Gastroesophageal sphincter (tissue), 4 donors: ENCODE measurements around the gene SPDYE1. TPM values are rescaled to one million over a fixed set of nuclear protein-coding genes. Genes with fewer than 3 reads are reported as not detected.
"Not testable (repeated sequence)": the region's sequence is repeated elsewhere in the genome, so short reads cannot be mapped to it uniquely, and the experiment has no call there.

ENCODE experiments used
- ATAC-seq: fragments of 150-250 bp; one replicate; pipeline ENCODE4 v1.9.1; 2016; ENCODE audit warnings: mild to moderate bottlenecking, moderate library complexity
- H3K27ac ChIP-seq, 4 donors: fragments of 200-600 bp; sonication (generic) in 3 of 4; 1 replicate in 3 of 4; 2 replicates in 1 of 4; pipeline ENCODE4 v1.5.1; 2016 to 2019
- H3K27me3 ChIP-seq: fragments of 200-600 bp; sonication (generic); one replicate; pipeline ENCODE4 v1.5.1; 2019
- H3K36me3 ChIP-seq, 2 donors: fragments of 200-600 bp; sonication (generic); one replicate each; pipeline ENCODE4 v1.5.1; 2019; ENCODE audit warnings: control low read depth in 1 of 2
- H3K4me1 ChIP-seq, 3 donors: fragments of 200-600 bp; sonication (generic); 1 replicate in 2 of 3; 2 replicates in 1 of 3; pipeline ENCODE4 v1.5.1; 2016 to 2019; ENCODE audit warnings: control low read depth in 2 of 3
- H3K4me3 ChIP-seq, 2 donors: fragments of 200-600 bp; sonication (generic); one replicate each; pipeline ENCODE4 v1.5.1; 2019; ENCODE audit warnings: mild to moderate bottlenecking in 1 of 2, moderate library complexity in 1 of 2
- H3K9me3 ChIP-seq, 3 donors: fragments of 200-600 bp; sonication (generic); one replicate each; pipeline ENCODE4 v1.5.1; 2017 to 2019; ENCODE audit warnings: control low read depth in 2 of 3
- POLR2A ChIP-seq, 2 donors: fragments of 450-650 bp; IDR thresholded peaks; one replicate each; pipeline ENCODE4 v1.6.1; 2017; ENCODE audit warnings: antibody characterized with exemption in 2 of 2, mild to moderate bottlenecking in 2 of 2, moderate library complexity in 1 of 2
- POLR2AphosphoS5 ChIP-seq: sonication (generic); formaldehyde crosslinking; IDR thresholded peaks from one replicate; pipeline ENCODE4 v1.6.1; 2017; ENCODE audit warnings: antibody characterized with exemption
- WGBS, 2 donors: methylation state at CpG; one replicate each; pipeline ENCODE4 v1.1.5; 2018; ENCODE audit warnings: low coverage in 1 of 2; 5-methylcytosine and 5-hydroxymethylcytosine counted together
- total RNA-seq, 4 donors: library from RNA; depleted of rRNA; stranded (reverse); fragments of >200 nt; gene quantifications; one replicate each; pipeline ENCODE4 v1.1.0, GENCODE V29; 2016
- TF ChIP-seq, protein P1 (sequence below), 4 experiments: fragments of 200-600 bp in 2 of 4; fragments of 450-650 bp in 2 of 4; sonication (generic) in 1 of 4; IDR thresholded peaks; one replicate each; pipeline ENCODE4 v1.5.1; 2017 to 2019; ENCODE audit warnings: antibody characterized with exemption in 4 of 4, mild to moderate bottlenecking in 2 of 4, moderate library complexity in 2 of 4

Gene SPDYE1
- total RNA-seq, 4 donors from 2014 or later: not detected

DNA sequence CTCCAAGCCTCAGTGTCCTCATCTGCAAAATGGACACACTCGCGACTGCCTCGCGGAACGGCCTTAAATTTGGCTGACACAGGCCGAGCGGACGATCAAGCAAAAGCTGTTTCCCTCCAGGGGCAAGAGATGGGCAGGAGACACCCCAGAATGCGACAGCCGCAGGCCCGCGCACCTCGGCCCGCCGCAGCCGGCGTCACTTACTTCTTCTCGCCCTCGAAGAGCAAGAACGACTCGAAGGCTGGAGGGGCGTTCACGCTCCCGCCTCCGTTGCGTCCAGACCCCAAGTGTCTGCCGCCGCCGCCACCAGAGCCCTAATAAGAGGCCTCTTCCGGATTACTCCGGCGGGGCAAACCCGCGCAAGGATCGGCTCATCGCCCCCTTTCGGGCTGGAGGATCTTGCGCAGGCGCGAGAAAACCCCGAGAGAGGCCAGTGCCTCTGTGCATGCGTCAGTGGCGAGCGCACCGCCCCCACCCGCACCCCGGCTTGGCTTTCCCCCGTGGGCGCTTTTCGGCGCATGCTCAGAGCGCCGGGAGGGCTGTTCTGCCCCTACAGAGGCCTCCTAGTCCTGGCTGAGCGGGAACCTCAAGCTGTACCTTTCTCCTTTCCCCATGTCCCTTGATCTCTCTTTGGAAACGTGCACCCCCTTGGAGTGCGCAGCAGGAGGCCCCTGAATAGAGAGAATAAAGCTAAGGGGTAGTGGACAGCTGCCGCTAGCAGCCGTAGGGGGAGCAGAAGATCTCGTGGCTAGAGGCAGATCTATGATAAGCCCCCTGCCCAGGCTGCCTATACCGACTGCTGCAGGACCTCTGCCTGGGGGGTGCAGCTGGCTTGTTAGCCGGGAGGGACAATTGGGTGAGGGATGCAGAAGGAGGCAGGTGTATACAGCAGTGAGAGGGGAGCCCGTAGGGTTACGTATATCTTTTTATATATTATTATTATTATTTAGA lies 21.4 kb downstream of the SPDYE1 start:
- WGBS, 2 donors: 0% methylated on average over 11 of the region's 63 CpGs; no CpG with 5 or more reads in 1 of the 2 donors
- Histone ChIP-seq H3K4me3 (peak overlapping the region; percentile 57 to 70), H3K27ac (peak overlapping the region; percentile 13 to 90 (median 86)), H3K36me3 (peaks cover 0 to 16% of the 10 kb centered on the region in 2 donors), H3K4me1 (peaks cover 0 to 24% (median 0%) of the 10 kb centered on the region in 3 donors)
- H3K27me3 ChIP-seq, H3K9me3 ChIP-seq: not testable (repeated sequence)
- peak; percentile 54 for TF ChIP-seq POLR2AphosphoS5
- TF ChIP-seq POLR2A (IDR thresholded peaks at IDR 0.05): peak; percentile 52 to 65
- TF ChIP-seq, protein P1, sequence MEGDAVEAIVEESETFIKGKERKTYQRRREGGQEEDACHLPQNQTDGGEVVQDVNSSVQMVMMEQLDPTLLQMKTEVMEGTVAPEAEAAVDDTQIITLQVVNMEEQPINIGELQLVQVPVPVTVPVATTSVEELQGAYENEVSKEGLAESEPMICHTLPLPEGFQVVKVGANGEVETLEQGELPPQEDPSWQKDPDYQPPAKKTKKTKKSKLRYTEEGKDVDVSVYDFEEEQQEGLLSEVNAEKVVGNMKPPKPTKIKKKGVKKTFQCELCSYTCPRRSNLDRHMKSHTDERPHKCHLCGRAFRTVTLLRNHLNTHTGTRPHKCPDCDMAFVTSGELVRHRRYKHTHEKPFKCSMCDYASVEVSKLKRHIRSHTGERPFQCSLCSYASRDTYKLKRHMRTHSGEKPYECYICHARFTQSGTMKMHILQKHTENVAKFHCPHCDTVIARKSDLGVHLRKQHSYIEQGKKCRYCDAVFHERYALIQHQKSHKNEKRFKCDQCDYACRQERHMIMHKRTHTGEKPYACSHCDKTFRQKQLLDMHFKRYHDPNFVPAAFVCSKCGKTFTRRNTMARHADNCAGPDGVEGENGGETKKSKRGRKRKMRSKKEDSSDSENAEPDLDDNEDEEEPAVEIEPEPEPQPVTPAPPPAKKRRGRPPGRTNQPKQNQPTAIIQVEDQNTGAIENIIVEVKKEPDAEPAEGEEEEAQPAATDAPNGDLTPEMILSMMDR (IDR thresholded peaks at IDR 0.05): peak in 3 of 4 experiments; percentile 58 to 82 (median 70)
- ATAC-seq: peak; percentile 99

DNA sequence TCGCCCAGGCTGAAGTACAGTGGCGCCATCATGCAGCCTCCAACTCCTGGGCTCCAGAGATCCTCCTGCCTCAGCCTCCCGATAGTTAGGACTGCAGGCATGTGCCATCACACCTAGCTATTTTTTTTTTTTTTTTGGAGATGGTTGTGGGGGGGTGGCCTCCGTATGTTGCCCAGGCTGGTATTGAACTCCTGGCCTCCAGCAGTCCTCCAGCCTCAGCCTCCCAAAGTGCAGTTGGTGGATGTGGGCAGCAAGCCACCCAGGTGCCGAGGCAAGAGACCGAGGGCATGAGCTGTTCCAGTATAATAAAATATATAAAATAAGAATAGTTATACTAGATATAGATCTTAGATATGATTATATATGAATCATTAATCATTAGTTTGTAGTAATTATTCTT lies 22.1 kb downstream of the SPDYE1 start:
- not testable (repeated sequence) for H3K27me3 ChIP-seq, H3K36me3 ChIP-seq, H3K4me3 ChIP-seq, H3K9me3 ChIP-seq, ATAC-seq
- Histone ChIP-seq H3K27ac (peak overlapping the region in 3 of 4 donors; percentile 13 to 87 (median 85)), H3K4me1 (peaks cover 0 to 24% (median 0%) of the 10 kb centered on the region in 3 donors)
- 60 to 80% methylated on average over 1 to 2 of the region's 6 CpGs for WGBS, 2 donors

DNA sequence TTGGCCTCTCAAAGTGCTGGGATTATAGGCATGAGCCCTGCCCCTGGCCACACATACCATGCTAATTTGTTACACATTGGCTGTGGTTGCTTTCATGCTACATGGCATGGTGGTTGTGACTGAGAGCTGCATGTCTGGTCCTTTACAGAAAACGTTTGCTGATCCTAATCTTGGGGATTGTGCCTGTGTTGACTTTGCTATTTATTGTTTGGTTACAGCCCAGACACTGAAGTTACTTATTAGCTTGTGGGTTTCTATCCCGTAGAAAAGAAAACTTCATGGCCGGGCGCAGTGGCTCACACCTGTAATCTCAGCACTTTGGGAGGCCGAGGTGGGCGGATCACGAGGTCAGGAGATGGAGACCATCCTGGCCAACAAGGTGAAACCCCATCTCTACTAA lies 24.4 kb downstream of the SPDYE1 start:
- H3K9me3 ChIP-seq, H3K27me3 ChIP-seq, H3K4me3 ChIP-seq, ATAC-seq, H3K27ac ChIP-seq, H3K36me3 ChIP-seq: not testable (repeated sequence)
- WGBS, 2 donors: no CpG with 5 or more reads among the region's 7 CpGs
- peaks cover 0 to 22% (median 0%) of the 10 kb centered on the region in 3 donors for H3K4me1 ChIP-seq

DNA sequence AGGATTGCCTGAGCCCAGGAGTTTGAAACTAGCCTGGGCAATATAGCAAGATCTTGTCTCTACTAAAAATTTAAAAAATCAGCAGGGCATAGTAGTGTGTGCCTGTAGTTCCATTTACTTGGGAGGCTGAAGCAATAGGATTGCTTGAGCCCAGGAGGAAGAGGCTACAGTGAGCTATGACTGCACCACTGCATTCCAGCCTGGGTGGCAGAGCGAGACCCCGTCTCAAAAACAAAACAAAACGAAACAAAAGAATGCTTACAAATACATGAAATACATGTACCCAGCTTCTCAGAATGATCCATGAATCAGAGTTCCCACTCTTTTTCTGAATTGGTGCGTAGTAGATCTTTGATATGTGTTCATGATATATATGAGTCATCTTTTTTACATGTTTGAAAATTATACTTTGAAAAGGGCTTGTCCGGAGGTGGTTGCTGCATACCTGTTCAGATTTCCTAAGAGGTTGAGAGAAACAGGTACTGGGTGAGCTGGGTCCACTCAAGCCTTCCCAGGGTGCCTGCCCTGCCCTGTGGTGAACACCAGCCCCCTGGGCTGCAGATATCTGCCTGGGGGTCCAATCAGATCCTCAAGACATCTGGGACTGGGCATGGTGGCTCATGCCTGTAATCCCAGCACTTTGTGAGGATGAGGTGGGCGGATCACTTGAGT lies 25.2 kb downstream of the SPDYE1 start:
- whole genome bisulfite sequencing, 2 donors: 81 to 92% methylated on average over 2 to 5 of the region's 6 CpGs
- H3K27me3 ChIP-seq, H3K4me3 ChIP-seq, ATAC-seq, H3K27ac ChIP-seq, H3K36me3 ChIP-seq, H3K9me3 ChIP-seq: not testable (repeated sequence)
- H3K4me1 ChIP-seq: peaks cover 0 to 13% (median 0%) of the 10 kb centered on the region in 3 donors

DNA sequence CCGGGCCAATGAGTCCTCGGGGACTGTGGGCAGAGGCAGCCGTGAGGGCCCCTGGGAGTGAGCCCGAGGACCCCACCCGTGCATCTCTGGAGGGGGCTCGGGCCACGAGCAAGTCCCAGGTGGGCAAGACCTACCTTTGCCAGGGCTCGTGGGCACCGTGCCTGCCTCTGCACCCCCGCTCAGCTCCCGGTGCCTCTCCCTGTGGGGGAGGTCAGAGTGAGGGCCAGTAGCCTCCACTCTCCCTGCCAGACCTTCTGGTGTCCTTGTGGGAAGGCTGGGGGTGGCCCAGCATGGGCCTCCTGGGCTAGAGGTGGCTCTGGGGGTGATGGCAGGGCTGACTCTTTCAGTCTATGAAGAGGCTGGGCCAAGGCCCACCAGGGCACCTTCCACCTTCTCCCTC lies 31.7 kb downstream of the SPDYE1 start:
- not testable (repeated sequence) for H3K4me1 ChIP-seq, H3K4me3 ChIP-seq, H3K27me3 ChIP-seq, H3K9me3 ChIP-seq, H3K27ac ChIP-seq, ATAC-seq, H3K36me3 ChIP-seq
- no CpG with 5 or more reads among the region's 11 CpGs for WGBS, 2 donors

DNA sequence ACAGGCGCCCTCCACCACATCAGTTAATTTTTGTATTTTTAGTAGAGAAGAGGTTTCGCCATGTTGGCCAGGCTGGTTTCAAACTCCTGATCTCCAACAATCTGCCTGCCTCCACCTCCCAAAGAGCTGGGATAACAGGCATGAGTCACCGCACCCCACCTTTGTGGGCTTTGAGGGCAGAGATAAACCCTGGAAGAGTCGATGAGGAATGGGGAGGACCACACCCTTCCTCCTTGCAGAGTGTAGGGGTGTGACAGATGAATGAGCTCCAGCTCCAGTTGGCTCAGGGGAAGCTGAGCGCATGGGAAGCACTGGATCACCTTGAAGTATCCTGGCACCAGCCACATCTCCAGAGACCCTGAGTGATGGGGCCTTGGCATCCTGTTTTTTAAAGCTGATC lies 32.3 kb downstream of the SPDYE1 start:
- not testable (repeated sequence) for H3K4me3 ChIP-seq, ATAC-seq, H3K36me3 ChIP-seq, H3K9me3 ChIP-seq, H3K4me1 ChIP-seq, H3K27ac ChIP-seq, H3K27me3 ChIP-seq
- no CpG with 5 or more reads among the region's 5 CpGs for WGBS, 2 donors

DNA sequence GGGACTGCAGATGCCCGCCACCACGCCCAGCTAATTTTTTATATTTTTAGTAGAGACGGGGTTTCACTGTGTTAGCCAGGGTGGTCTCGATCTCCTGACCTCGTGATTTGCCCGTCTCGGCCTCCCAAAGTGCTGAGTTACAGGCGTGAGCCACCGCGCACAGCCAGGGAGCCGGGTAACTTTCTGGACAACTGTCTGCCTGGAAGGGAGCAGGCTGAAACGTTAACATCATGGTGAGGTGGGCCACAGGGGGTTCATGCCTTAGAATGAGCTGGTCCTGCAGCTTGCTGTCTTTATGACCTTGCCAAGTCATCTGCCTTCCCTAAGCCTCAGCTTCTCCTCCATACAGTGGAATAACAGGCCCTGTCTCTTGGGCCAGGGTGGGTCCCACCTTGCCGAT lies 33.6 kb downstream of the SPDYE1 start:
- H3K27ac ChIP-seq, ATAC-seq: not testable (repeated sequence)
- no CpG with 5 or more reads among the region's 13 CpGs for WGBS, 2 donors

DNA sequence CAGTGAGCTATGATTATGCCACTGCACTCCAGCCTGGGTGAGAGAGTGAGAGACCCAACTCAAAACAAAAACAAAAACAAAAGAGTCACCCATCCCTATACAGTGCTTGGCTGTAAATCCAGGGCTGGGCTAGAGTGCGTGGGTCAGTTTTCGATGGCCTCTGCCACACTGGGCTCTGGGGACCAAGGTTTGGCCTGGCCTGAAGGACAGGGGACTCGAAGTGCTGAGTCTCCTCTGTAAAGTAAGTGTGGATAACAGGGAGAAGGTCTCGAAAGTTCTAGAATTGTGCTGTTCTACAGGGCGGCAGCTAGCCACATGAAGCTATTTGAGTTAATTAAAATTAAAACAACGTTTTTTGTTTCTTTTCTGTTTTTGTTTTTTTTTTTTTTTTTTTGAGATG lies 34.3 kb downstream of the SPDYE1 start:
- ATAC-seq, H3K9me3 ChIP-seq, H3K4me3 ChIP-seq, H3K36me3 ChIP-seq, H3K27ac ChIP-seq, H3K27me3 ChIP-seq, H3K4me1 ChIP-seq: not testable (repeated sequence)
- WGBS, 2 donors: 79 to 94% methylated on average over 3 to 5 of the region's 6 CpGs

More for the DNA sequence above, 33.6 kb downstream of the SPDYE1 start:
- H3K36me3 ChIP-seq, H3K27me3 ChIP-seq, H3K9me3 ChIP-seq, H3K4me3 ChIP-seq, H3K4me1 ChIP-seq: not testable (repeated sequence)

DNA sequence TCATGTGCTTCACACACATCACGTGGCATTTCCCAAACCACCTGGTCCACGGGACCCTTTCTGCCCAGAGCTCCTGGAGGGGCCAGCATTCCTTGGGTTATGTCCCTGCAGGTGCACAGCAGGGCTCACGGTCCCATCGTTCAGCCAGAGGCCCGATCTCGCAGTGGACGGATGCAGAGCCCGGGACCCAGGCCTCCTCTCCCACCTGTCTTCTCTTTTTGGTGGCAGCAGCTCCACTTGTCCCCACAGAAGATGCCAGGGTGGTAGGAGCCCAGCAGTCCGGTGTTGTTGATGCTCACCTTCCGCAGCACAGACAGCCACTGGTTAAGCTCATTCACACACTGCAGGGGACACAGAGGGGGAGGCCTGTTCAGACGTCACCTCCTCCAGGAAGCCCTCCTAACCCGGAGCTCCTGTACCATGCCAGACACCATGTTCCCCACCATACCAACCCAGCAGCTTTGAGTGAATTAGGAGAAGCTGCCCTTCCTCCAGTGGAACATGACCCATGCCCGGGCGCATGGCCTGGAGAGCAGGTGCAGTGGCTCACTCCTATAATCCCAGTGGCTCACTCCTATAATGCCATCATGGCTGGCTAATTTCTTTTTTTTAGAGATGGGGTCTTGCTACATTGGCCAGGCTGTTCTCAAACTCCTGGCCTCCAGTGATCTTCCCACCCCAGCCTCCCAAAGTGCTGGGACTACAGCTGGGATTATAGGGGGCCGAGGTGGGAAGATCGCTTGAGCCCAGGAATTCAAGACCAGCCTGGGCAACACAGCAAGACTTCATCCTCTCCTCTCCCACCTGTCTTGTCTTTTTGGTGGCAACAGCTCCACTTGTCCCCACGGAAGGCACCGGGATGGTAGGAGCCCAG lies 36.5 kb downstream of the SPDYE1 start:
- ATAC-seq, H3K27me3 ChIP-seq, H3K36me3 ChIP-seq, H3K4me3 ChIP-seq, H3K27ac ChIP-seq, H3K9me3 ChIP-seq, H3K4me1 ChIP-seq: not testable (repeated sequence)
- 100% methylated on average over 1 of the region's 18 CpGs for WGBS, 2 donors

DNA sequence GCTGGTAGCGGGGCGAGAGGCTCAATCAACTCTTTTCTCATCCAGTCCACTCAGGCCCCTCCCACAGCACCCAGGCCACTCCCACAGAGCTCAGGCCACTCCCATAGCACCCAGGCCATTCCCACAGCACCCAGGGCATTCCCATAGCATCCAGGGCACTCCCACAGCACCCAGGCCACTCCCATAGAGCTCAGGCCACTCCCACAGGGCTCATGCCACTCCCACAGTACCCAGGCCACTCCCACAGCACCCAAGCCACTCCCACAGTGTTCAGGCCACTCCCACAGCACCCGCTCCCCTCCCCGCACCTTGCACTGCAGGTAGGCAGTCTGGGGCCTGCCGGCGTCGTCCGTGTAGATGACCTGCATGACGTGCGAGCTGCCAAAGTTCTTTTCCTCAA lies 38.7 kb downstream of the SPDYE1 start:
- not testable (repeated sequence) for H3K4me3 ChIP-seq, H3K27ac ChIP-seq, H3K36me3 ChIP-seq, H3K27me3 ChIP-seq, ATAC-seq, H3K9me3 ChIP-seq
- WGBS, 2 donors: no CpG with 5 or more reads among the region's 10 CpGs
- H3K4me1 ChIP-seq: peaks cover 0 to 16% (median 0%) of the 10 kb centered on the region in 3 donors

DNA sequence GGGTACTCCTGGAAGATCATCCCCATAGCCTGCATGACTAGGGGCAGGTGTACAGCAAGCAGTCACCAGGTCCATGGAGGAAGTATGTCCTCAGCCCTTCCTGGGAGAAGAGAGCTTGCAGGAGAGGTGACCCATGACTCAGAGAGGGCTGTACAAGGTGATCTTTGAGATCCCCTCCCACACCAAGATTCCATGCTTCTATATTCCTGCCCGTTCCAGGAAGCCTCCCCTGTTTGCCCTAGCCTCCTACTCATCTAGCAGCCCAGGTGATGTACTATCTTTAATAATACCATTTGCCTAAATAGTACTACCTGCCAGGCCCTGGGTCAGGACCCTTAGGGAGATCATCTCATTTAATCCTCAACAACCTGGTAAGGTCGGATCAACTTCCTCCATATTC lies 40.3 kb downstream of the SPDYE1 start:
- not testable (repeated sequence) for H3K4me3 ChIP-seq, H3K27me3 ChIP-seq, H3K36me3 ChIP-seq, H3K9me3 ChIP-seq, H3K27ac ChIP-seq, ATAC-seq
- 81% methylated on average over 2 of the region's 2 CpGs; no CpG with 5 or more reads in 1 of the 2 donors for WGBS, 2 donors
- peaks cover 0 to 16% (median 0%) of the 10 kb centered on the region in 3 donors for H3K4me1 ChIP-seq
